Astrocyte of the spinal cord (primary cell): ENCODE results near the gene ZDHHC13.

ENCODE experiments used
- DNase-seq: peaks from one replicate; pipeline ENCODE4 v3.0.0; 2011; ENCODE audit warnings: low read depth, low spot score
- H3K4me3 ChIP-seq: 2 replicates; pipeline ENCODE4 v1.5.1; 2011; ENCODE audit warnings: low read depth, mild to moderate bottlenecking, low read length, moderate library complexity
- in situ Hi-C: cut with HindIII; loops from 2 replicates; pipeline ENCODE4 v1.10.0; 2017; ENCODE audit warnings: low sequenced_read_pairs
- TF ChIP-seq, protein P1 (sequence below): IDR thresholded peaks from 2 replicates; pipeline ENCODE4 v1.5.1; 2012; ENCODE audit warnings: low read depth, mild to moderate bottlenecking, low read length, inconsistent platforms

ZDHHC13 gene

GRCh38 chr11:19094859-19095258 lies 22.1 kb upstream of the ZDHHC13 start:
- TF ChIP-seq, protein P1, sequence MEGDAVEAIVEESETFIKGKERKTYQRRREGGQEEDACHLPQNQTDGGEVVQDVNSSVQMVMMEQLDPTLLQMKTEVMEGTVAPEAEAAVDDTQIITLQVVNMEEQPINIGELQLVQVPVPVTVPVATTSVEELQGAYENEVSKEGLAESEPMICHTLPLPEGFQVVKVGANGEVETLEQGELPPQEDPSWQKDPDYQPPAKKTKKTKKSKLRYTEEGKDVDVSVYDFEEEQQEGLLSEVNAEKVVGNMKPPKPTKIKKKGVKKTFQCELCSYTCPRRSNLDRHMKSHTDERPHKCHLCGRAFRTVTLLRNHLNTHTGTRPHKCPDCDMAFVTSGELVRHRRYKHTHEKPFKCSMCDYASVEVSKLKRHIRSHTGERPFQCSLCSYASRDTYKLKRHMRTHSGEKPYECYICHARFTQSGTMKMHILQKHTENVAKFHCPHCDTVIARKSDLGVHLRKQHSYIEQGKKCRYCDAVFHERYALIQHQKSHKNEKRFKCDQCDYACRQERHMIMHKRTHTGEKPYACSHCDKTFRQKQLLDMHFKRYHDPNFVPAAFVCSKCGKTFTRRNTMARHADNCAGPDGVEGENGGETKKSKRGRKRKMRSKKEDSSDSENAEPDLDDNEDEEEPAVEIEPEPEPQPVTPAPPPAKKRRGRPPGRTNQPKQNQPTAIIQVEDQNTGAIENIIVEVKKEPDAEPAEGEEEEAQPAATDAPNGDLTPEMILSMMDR = no peak
- in situ Hi-C loops = no loop called here
- no peak for DNase-seq
- no peak overlapping the region for H3K4me3 ChIP-seq

- no peak overlapping the region for H3K4me3 ChIP-seq
- TF ChIP-seq, protein P1 = no peak
- no peak for DNase-seq
- in situ Hi-C loops = no loop called here
Measured at GRCh38 chr11:19099093-19099492, 17.9 kb upstream of the ZDHHC13 start.

GRCh38 chr11:19100885-19101284 lies 16.1 kb upstream of the ZDHHC13 start:
- in situ Hi-C loops = no loop called here
- TF ChIP-seq, protein P1 = no peak
- no peak overlapping the region for H3K4me3 ChIP-seq
- no peak for DNase-seq

DNA sequence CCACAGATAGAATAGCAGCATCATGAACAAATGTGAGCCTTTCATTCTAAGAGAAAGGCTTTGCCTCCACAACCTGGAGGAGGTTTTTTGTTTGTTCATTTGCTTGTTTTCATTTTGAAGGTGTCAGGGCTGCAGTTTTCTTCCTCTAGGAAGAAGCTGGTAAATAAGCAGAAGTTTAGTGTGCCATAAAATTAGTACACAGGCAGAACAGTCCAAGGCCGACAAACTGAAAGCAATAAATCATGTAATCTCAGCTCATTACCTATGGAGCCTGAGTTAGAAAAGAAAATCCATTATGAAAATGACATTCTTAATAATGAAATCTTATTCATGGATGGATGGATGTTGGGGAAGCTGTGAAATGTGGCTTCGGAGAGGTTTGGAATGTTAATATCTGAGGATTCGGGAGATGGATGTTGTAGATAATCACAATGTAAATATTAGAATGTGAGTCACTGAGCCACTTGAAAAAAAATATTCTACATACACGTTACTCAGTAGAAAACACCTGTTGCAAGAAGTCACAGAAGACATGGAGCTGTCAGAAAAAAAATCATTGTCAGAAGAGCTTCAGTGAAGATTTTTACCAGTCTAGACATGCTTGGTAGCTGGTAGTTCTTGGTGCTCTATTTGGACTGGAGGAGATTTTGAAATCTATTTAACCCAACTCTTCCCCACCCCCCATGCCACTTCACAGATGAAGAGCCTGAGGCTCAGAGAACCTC lies 15.0 kb upstream of the ZDHHC13 start:
- TF ChIP-seq, protein P1 = no peak
- DNase-seq = no peak
- in situ Hi-C loops = no loop called here
- H3K4me3 ChIP-seq = no peak overlapping the region

GRCh38 chr11:19102521-19102900 lies 14.5 kb upstream of the ZDHHC13 start:
- no peak overlapping the region for H3K4me3 ChIP-seq
- DNase-seq = no peak
- in situ Hi-C loops = no loop called here
- TF ChIP-seq, protein P1 = no peak

- TF ChIP-seq, protein P1 = no peak
- in situ Hi-C loops = no loop called here
- DNase-seq = no peak
- H3K4me3 ChIP-seq = no peak overlapping the region
Measured at GRCh38 chr11:19105011-19105410, 12.0 kb upstream of the ZDHHC13 start.
